SK-N-SH treated with all-trans-retinoic acid at 6 μM for 48 hours (cell line): ENCODE results near the gene KIAA0825.

Source experiments
- ATAC-seq: fragments of 200-7000 bp; cut with Tn5 transposase; 3 replicates; pipeline ENCODE4 v1.9.1; 2020; ENCODE audit warnings: mild to moderate bottlenecking, moderate library complexity
- ARNTL ChIP-seq: fragments of 450-650 bp; formaldehyde crosslinking; IDR thresholded peaks from 2 replicates; pipeline ENCODE4 v1.5.0; 2020; ENCODE audit warnings: low read depth, mild to moderate bottlenecking, moderate library complexity, borderline replicate concordance
- BACH2 ChIP-seq: fragments of 250-450 bp; sonication (Bioruptor Pico); IDR thresholded peaks from 2 replicates; pipeline ENCODE4 v1.9.0; 2021; ENCODE audit warnings: mild to moderate bottlenecking, borderline replicate concordance
- CSDC2 ChIP-seq: fragments of 250-450 bp; sonication (Bioruptor Pico); IDR thresholded peaks from 2 replicates; pipeline ENCODE4 v1.5.0; 2020; ENCODE audit warnings: mild to moderate bottlenecking, moderate library complexity
- ESRRG ChIP-seq: fragments of 250-450 bp; sonication (Bioruptor Pico); IDR thresholded peaks from 2 replicates; pipeline ENCODE4 v1.6.1; 2021; ENCODE audit warnings: mild to moderate bottlenecking
- GLIS3 ChIP-seq: fragments of 250-450 bp; sonication (Bioruptor Pico); IDR thresholded peaks from 2 replicates; pipeline ENCODE4 v1.5.0; 2020; ENCODE audit warnings: mild to moderate bottlenecking, moderate library complexity
- ISL1 ChIP-seq: fragments of 250-450 bp; sonication (Bioruptor Pico); IDR thresholded peaks from 2 replicates; pipeline ENCODE4 v2.1.2; 2022; ENCODE audit warnings: mild to moderate bottlenecking, moderate library complexity
- OSR1 ChIP-seq: fragments of 250-450 bp; sonication (Bioruptor Pico); IDR thresholded peaks from 2 replicates; pipeline ENCODE4 v1.8.0; 2022; ENCODE audit warnings: moderate library complexity, mild to moderate bottlenecking, inconsistent platforms
- PPARA ChIP-seq: fragments of 250-450 bp; sonication (Bioruptor Pico); IDR thresholded peaks from 2 replicates; pipeline ENCODE4 v1.5.0; 2020; ENCODE audit warnings: mild to moderate bottlenecking, borderline replicate concordance
- RARB ChIP-seq: fragments of 250-450 bp; sonication (Bioruptor Pico); IDR thresholded peaks from 2 replicates; pipeline ENCODE4 v1.8.0; 2021; ENCODE audit warnings: mild to moderate bottlenecking, moderate library complexity
- SNAI2 ChIP-seq: fragments of 250-450 bp; sonication (Bioruptor Pico); IDR thresholded peaks from 2 replicates; pipeline ENCODE4 v1.5.0; 2020; ENCODE audit warnings: mild to moderate bottlenecking, moderate library complexity
- TOX ChIP-seq: fragments of 250-450 bp; sonication (Bioruptor Pico); IDR thresholded peaks from 2 replicates; pipeline ENCODE4 v1.8.0; 2021; ENCODE audit warnings: mild to moderate bottlenecking, moderate library complexity, borderline replicate concordance
- ZC3H10 ChIP-seq: fragments of 250-450 bp; sonication (Bioruptor Pico); IDR thresholded peaks from 2 replicates; pipeline ENCODE4 v1.5.1; 2021; ENCODE audit warnings: mild to moderate bottlenecking, moderate library complexity
- ZFP3 ChIP-seq: fragments of 250-450 bp; sonication (Bioruptor Pico); IDR thresholded peaks from 2 replicates; pipeline ENCODE4 v1.5.0; 2020; ENCODE audit warnings: mild to moderate bottlenecking, moderate library complexity
- ZNF565 ChIP-seq: fragments of 450-650 bp; formaldehyde crosslinking; conservative IDR thresholded peaks from 2 replicates; pipeline ENCODE4 v1.5.0; 2020; ENCODE audit warnings: low read depth, mild to moderate bottlenecking, moderate library complexity
- ZNF70 ChIP-seq: fragments of 450-650 bp; formaldehyde crosslinking; IDR thresholded peaks from 2 replicates; pipeline ENCODE4 v1.5.0; 2020; ENCODE audit warnings: mild to moderate bottlenecking, moderate library complexity
- ZNF8 ChIP-seq: fragments of 450-650 bp; formaldehyde crosslinking; IDR thresholded peaks from 2 replicates; pipeline ENCODE4 v1.5.0; 2020; ENCODE audit warnings: mild to moderate bottlenecking, moderate library complexity
- TF ChIP-seq, protein P1 (sequence below): fragments of 250-450 bp; sonication (Bioruptor Pico); IDR thresholded peaks from 2 replicates; pipeline ENCODE4 v1.5.1; 2020; ENCODE audit warnings: low read depth, mild to moderate bottlenecking, moderate library complexity
- TF ChIP-seq, protein P2 (sequence below): fragments of 250-450 bp; sonication (Bioruptor Pico); IDR thresholded peaks from 2 replicates; pipeline ENCODE4 v1.8.0; 2021; ENCODE audit warnings: low read depth, mild to moderate bottlenecking, moderate library complexity, borderline replicate concordance
- TF ChIP-seq, protein P3 (sequence below): fragments of 250-450 bp; sonication (Bioruptor Pico); IDR thresholded peaks from 2 replicates; pipeline ENCODE4 v1.5.0; 2020; ENCODE audit warnings: mild to moderate bottlenecking, moderate library complexity
- TF ChIP-seq, protein P4 (sequence below): fragments of 250-450 bp; sonication (Bioruptor Pico); IDR thresholded peaks from 2 replicates; pipeline ENCODE4 v1.8.0; 2020; ENCODE audit warnings: mild to moderate bottlenecking, moderate library complexity, borderline replicate concordance
- TF ChIP-seq, protein P5 (sequence below): fragments of 250-450 bp; sonication (Bioruptor Pico); IDR thresholded peaks from 2 replicates; pipeline ENCODE4 v1.5.1; 2021; ENCODE audit warnings: mild to moderate bottlenecking, moderate library complexity

Gene KIAA0825

DNA sequence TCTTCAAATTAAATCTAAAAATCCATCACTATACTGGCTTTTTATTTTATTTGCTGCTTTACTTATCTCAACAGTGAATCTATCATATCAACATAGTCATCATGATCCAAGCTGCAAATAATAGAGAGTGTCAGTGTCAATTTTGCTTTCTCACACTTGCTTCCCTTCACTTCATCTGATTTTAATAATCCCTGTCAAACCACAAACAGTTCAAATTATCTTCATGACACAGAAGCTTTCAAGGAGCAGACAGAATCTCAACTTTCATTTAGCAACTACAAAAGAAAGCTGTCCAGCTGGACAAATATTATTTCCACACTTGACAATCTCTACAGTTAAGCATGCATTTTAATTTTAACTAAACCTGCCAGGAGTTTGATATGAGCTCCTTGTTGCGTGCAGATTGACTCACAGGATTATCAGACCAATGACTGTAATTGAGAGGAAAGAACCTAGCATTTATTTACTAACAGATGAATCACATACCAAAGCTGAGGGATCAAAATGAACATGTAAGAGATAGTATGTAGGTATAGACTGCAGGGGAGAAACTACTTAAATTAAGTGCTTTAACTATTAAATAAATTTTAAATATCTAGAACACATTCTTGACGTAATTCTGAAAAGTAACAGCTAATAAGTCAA lies 56.0 kb downstream of the KIAA0825 start:
- ATAC-seq: no peak
- TF ChIP-seq ZNF565 (CRISPR knock-in tag) (no peak), BACH2 (no peak), CSDC2 (CRISPR knock-in tag) (no peak), ZFP3 (CRISPR knock-in tag) (no peak), ARNTL (CRISPR knock-in tag) (no peak), RARB (CRISPR knock-in tag) (no peak), ZC3H10 (no peak), ESRRG (CRISPR knock-in tag) (no peak), OSR1 (CRISPR knock-in tag) (no peak), SNAI2 (CRISPR knock-in tag) (no peak)
- TF ChIP-seq, protein P1, sequence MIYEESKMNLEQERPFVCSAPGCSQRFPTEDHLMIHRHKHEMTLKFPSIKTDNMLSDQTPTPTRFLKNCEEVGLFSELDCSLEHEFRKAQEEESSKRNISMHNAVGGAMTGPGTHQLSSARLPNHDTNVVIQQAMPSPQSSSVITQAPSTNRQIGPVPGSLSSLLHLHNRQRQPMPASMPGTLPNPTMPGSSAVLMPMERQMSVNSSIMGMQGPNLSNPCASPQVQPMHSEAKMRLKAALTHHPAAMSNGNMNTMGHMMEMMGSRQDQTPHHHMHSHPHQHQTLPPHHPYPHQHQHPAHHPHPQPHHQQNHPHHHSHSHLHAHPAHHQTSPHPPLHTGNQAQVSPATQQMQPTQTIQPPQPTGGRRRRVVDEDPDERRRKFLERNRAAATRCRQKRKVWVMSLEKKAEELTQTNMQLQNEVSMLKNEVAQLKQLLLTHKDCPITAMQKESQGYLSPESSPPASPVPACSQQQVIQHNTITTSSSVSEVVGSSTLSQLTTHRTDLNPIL (CRISPR knock-in tag): no peak

- no peak for ATAC-seq
- TF ChIP-seq, protein P2, sequence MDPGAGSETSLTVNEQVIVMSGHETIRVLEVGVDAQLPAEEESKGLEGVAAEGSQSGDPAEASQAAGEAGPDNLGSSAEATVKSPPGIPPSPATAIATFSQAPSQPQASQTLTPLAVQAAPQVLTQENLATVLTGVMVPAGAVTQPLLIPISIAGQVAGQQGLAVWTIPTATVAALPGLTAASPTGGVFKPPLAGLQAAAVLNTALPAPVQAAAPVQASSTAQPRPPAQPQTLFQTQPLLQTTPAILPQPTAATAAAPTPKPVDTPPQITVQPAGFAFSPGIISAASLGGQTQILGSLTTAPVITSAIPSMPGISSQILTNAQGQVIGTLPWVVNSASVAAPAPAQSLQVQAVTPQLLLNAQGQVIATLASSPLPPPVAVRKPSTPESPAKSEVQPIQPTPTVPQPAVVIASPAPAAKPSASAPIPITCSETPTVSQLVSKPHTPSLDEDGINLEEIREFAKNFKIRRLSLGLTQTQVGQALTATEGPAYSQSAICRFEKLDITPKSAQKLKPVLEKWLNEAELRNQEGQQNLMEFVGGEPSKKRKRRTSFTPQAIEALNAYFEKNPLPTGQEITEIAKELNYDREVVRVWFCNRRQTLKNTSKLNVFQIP (CRISPR knock-in tag): no peak
- TF ChIP-seq ZC3H10 (no peak), TOX (CRISPR knock-in tag) (no peak), ARNTL (CRISPR knock-in tag) (no peak), ZNF70 (CRISPR knock-in tag) (no peak), CSDC2 (CRISPR knock-in tag) (no peak), PPARA (CRISPR knock-in tag) (no peak), ZFP3 (CRISPR knock-in tag) (no peak), BACH2 (no peak), ZNF8 (CRISPR knock-in tag) (no peak), GLIS3 (CRISPR knock-in tag) (no peak), SNAI2 (CRISPR knock-in tag) (no peak), ISL1 (CRISPR knock-in tag) (no peak), ZNF565 (CRISPR knock-in tag) (no peak), ESRRG (CRISPR knock-in tag) (no peak)
- TF ChIP-seq, protein P1 (CRISPR knock-in tag): no peak
- TF ChIP-seq, protein P3, sequence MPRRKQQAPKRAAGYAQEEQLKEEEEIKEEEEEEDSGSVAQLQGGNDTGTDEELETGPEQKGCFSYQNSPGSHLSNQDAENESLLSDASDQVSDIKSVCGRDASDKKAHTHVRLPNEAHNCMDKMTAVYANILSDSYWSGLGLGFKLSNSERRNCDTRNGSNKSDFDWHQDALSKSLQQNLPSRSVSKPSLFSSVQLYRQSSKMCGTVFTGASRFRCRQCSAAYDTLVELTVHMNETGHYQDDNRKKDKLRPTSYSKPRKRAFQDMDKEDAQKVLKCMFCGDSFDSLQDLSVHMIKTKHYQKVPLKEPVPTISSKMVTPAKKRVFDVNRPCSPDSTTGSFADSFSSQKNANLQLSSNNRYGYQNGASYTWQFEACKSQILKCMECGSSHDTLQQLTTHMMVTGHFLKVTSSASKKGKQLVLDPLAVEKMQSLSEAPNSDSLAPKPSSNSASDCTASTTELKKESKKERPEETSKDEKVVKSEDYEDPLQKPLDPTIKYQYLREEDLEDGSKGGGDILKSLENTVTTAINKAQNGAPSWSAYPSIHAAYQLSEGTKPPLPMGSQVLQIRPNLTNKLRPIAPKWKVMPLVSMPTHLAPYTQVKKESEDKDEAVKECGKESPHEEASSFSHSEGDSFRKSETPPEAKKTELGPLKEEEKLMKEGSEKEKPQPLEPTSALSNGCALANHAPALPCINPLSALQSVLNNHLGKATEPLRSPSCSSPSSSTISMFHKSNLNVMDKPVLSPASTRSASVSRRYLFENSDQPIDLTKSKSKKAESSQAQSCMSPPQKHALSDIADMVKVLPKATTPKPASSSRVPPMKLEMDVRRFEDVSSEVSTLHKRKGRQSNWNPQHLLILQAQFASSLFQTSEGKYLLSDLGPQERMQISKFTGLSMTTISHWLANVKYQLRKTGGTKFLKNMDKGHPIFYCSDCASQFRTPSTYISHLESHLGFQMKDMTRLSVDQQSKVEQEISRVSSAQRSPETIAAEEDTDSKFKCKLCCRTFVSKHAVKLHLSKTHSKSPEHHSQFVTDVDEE (CRISPR knock-in tag): no peak
- TF ChIP-seq, protein P4, sequence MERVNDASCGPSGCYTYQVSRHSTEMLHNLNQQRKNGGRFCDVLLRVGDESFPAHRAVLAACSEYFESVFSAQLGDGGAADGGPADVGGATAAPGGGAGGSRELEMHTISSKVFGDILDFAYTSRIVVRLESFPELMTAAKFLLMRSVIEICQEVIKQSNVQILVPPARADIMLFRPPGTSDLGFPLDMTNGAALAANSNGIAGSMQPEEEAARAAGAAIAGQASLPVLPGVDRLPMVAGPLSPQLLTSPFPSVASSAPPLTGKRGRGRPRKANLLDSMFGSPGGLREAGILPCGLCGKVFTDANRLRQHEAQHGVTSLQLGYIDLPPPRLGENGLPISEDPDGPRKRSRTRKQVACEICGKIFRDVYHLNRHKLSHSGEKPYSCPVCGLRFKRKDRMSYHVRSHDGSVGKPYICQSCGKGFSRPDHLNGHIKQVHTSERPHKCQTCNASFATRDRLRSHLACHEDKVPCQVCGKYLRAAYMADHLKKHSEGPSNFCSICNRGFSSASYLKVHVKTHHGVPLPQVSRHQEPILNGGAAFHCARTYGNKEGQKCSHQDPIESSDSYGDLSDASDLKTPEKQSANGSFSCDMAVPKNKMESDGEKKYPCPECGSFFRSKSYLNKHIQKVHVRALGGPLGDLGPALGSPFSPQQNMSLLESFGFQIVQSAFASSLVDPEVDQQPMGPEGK (CRISPR knock-in tag): no peak
- TF ChIP-seq, protein P5, sequence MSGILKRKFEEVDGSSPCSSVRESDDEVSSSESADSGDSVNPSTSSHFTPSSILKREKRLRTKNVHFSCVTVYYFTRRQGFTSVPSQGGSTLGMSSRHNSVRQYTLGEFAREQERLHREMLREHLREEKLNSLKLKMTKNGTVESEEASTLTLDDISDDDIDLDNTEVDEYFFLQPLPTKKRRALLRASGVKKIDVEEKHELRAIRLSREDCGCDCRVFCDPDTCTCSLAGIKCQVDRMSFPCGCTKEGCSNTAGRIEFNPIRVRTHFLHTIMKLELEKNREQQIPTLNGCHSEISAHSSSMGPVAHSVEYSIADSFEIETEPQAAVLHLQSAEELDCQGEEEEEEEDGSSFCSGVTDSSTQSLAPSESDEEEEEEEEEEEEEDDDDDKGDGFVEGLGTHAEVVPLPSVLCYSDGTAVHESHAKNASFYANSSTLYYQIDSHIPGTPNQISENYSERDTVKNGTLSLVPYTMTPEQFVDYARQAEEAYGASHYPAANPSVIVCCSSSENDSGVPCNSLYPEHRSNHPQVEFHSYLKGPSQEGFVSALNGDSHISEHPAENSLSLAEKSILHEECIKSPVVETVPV (CRISPR knock-in tag): no peak
- TF ChIP-seq, all 23 proteins: peak for 0
These were observed 60.4 kb downstream of the KIAA0825 start for GRCh38 chr5:94558028-94558427.
